MCF 10A (cell line): ENCODE measurements around the gene ENTHD1. TPM values are rescaled to one million over a fixed set of nuclear protein-coding genes. Genes with fewer than 3 reads are reported as not detected.
"Not testable (repeated sequence)": the region's sequence is repeated elsewhere in the genome, so short reads cannot be mapped to it uniquely, and the experiment has no call there.

Source experiments
- BruUV-seq: library from RNA; stranded (reverse); fragments of 400-500 nt; replicated peaks from 2 replicates; lab custom pipeline; 2021; lab: Mats Ljungman, UMichigan
- CTCF ChIA-PET: fragments of 300-600 bp; sonication (Branson Sonifier 250); formaldehyde crosslinking; extraction: SDS; loops from one replicate; lab custom pipeline; 2021; ENCODE audit warnings: antibody characterized with exemption, inconsistent platforms; lab: Yijun Ruan, JAX
- POLR2A ChIA-PET: fragments of 300-600, 350-650 bp; sonication (Branson Sonifier 250); formaldehyde crosslinking; extraction: SDS; loops from one replicate; lab custom pipeline; 2020; ENCODE audit warnings: antibody characterized with exemption, inconsistent platforms; lab: Yijun Ruan, JAX
- DNase-seq: peaks from one replicate; pipeline ENCODE4 v3.0.0-alpha.2; 2018; ENCODE audit not compliant: unreplicated experiment
- H3K27ac Mint-ChIP-seq: one replicate; pipeline ENCODE4 v1.8.0; 2022; ENCODE audit warnings: mild to moderate bottlenecking, low read depth, mixed read lengths; ENCODE audit not compliant: unreplicated experiment
- H3K27me3 Mint-ChIP-seq: one replicate; pipeline ENCODE4 v1.8.0; 2022; ENCODE audit warnings: mixed read lengths; ENCODE audit not compliant: insufficient read depth, unreplicated experiment
- H3K36me3 Mint-ChIP-seq: one replicate; pipeline ENCODE4 v1.8.0; 2022; ENCODE audit warnings: mild to moderate bottlenecking, moderate library complexity, mixed read lengths; ENCODE audit not compliant: insufficient read depth, unreplicated experiment
- H3K4me1 Mint-ChIP-seq: one replicate; pipeline ENCODE4 v1.8.0; 2022; ENCODE audit warnings: mixed read lengths; ENCODE audit not compliant: insufficient read depth, unreplicated experiment
- H3K4me3 Mint-ChIP-seq: one replicate; pipeline ENCODE4 v1.8.0; 2022; ENCODE audit warnings: mild to moderate bottlenecking, moderate library complexity, mixed read lengths; ENCODE audit not compliant: unreplicated experiment
- H3K9me3 Mint-ChIP-seq: one replicate; pipeline ENCODE4 v1.8.0; 2022; ENCODE audit warnings: mixed read lengths; ENCODE audit not compliant: unreplicated experiment
- intact Hi-C: fragments of 100-400 bp; cut with micrococcal nuclease; formaldehyde crosslinking; loops from 2 replicates; pipeline ENCODE4 v1.14.1; 2022
- total RNA-seq: library from RNA; stranded (reverse); gene quantifications from 2 replicates; pipeline ENCODE4 v1.2.3, GENCODE V29; 2022
- TF ChIP-seq, protein P1 (sequence below): fragments of 200-600 bp; IDR thresholded peaks from one replicate; pipeline ENCODE4 v1.8.0; 2022; ENCODE audit warnings: antibody characterized with exemption, mild to moderate bottlenecking; ENCODE audit not compliant: unreplicated experiment

Gene ENTHD1
- total RNA-seq, 1 experiment from 2014 or later: not detected

DNA sequence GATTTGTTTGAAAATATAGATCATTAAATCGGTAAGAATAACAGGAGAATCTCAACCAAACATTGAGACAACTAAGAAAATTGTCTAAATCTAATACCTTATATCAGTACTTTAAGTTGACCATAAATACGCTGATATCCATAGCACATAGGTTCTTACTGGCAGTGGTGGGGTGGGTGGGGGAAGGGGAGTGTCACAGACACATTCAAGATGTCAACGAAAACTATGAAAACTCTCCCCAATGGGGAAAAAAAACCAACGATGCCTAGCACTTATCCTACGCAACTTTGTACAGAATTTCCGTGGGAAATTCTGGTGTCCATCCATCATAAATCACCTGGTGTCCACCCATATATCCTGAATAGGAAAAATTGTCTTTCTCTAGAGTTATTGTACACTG lies 13.5 kb upstream of the ENTHD1 start:
- H3K27me3 Mint-ChIP-seq: peaks cover 16% of the 10 kb centered on the region
- intact Hi-C loops: no loop called here
- TF ChIP-seq, protein P1, sequence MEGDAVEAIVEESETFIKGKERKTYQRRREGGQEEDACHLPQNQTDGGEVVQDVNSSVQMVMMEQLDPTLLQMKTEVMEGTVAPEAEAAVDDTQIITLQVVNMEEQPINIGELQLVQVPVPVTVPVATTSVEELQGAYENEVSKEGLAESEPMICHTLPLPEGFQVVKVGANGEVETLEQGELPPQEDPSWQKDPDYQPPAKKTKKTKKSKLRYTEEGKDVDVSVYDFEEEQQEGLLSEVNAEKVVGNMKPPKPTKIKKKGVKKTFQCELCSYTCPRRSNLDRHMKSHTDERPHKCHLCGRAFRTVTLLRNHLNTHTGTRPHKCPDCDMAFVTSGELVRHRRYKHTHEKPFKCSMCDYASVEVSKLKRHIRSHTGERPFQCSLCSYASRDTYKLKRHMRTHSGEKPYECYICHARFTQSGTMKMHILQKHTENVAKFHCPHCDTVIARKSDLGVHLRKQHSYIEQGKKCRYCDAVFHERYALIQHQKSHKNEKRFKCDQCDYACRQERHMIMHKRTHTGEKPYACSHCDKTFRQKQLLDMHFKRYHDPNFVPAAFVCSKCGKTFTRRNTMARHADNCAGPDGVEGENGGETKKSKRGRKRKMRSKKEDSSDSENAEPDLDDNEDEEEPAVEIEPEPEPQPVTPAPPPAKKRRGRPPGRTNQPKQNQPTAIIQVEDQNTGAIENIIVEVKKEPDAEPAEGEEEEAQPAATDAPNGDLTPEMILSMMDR: no peak

DNA sequence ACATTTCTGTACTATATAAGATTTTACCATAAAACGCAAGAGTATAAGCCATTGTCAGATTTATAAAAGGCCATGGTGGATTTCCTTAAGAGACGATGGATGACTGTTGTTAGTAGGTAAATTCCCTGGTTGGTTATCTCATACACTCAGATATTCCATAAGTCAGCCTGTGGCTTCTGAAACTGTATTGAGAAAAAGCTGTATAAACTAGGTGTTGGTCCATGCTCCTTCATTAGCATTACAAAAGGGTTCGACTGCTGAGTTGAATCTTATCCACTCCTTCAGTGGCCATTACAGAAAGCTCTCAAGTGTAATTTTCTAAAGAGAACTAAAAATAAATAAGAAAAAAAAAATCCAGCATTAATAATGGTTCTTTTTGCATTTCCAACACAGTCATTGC lies 12.6 kb upstream of the ENTHD1 start:
- Mint-ChIP-seq H3K27me3 (peaks cover 22% of the 10 kb centered on the region), H3K4me3 (no peak overlapping the region), H3K36me3 (no peaks in the 10 kb centered on the region), H3K4me1 (no peaks in the 10 kb centered on the region), H3K9me3 (no peaks in the 10 kb centered on the region), H3K27ac (no peak overlapping the region)
- intact Hi-C loops: no loop called here
- no TSS peak for BruUV-seq
- ChIA-PET POLR2A (no interaction called here), CTCF (no interaction called here)
- TF ChIP-seq, protein P1: no peak
- no peak for DNase-seq

More for the DNA sequence above, 13.5 kb upstream of the ENTHD1 start:
- no peak for DNase-seq
- POLR2A ChIA-PET: no interaction called here
- BruUV-seq: no TSS peak
- H3K36me3 Mint-ChIP-seq: no peaks in the 10 kb centered on the region
- H3K27ac Mint-ChIP-seq: no peak overlapping the region
- no peak overlapping the region for H3K4me3 Mint-ChIP-seq
- CTCF ChIA-PET: no interaction called here
- H3K9me3 Mint-ChIP-seq: no peaks in the 10 kb centered on the region
- H3K4me1 Mint-ChIP-seq: no peaks in the 10 kb centered on the region

DNA sequence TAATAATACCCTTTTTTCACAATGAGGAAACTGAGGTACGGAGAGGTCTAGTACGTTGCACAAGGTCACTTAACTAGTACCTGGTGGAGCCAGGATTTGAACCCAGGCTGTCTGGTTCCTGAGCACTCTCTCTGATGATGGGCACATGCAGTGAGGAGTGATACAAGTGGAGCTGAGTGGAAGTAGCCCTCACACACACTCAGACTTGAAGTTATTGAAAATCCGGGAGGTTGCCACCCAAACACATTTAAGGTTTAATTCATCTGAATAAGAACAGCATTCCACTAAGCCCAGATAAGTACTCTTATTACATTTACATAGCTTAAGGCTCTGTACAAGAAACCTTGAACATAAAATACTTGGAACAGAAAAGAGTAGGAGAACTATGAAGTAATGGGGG lies 12.1 kb upstream of the ENTHD1 start:
- Mint-ChIP-seq H3K27me3 (peaks cover 27% of the 10 kb centered on the region), H3K4me1 (no peaks in the 10 kb centered on the region)
- POLR2A ChIA-PET: no interaction called here

DNA sequence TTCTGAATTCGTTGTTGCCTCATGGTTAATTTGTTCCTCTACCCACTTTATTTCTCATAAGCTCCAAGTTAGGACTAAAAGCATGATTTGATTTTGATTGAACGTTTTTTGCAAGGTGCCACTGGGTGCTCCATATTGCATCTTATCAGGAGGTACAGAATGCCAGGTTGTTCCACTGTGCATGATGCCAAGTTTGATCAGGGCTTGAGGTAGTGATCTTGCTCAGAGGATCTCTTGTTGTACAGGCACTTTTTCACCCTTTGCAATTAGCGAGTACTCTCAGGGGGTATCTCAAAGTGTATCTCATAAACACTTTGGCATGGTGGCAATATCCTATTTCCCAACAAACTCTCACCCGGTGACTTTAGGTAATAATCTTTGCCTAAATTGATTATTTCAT lies 11.3 kb upstream of the ENTHD1 start:
- ChIA-PET POLR2A (no interaction called here), CTCF (no interaction called here)
- Mint-ChIP-seq H3K27ac (no peak overlapping the region), H3K27me3 (peaks cover 27% of the 10 kb centered on the region), H3K9me3 (no peaks in the 10 kb centered on the region), H3K4me3 (no peak overlapping the region), H3K36me3 (no peaks in the 10 kb centered on the region), H3K4me1 (no peaks in the 10 kb centered on the region)
- DNase-seq: no peak
- BruUV-seq: no TSS peak
- intact Hi-C loops: no loop called here
- TF ChIP-seq, protein P1: no peak

More for the DNA sequence above, 12.1 kb upstream of the ENTHD1 start:
- intact Hi-C loops: no loop called here
- Mint-ChIP-seq H3K4me3 (no peak overlapping the region), H3K27ac (no peak overlapping the region), H3K36me3 (no peaks in the 10 kb centered on the region), H3K9me3 (no peaks in the 10 kb centered on the region)
- TF ChIP-seq, protein P1: no peak
- DNase-seq: no peak
- CTCF ChIA-PET: no interaction called here
- no TSS peak for BruUV-seq

DNA sequence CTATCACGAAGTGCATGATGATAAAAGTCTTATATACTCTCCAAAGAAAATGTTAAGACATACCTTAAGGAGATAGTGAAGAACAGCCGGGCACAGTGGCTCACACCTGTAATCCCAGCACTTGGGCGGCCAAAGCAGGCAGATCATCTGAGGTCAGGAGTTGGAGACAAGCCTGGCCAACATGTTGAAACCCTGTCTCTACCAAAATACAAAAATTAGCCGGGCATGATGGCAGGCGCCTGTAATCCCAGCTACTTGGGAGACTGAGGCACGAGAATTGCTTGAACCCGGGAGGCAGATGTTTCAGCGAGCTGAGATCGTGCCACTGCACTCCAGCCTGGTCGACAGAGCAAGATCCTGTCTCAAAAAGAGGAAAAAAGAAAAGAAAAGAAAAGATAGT lies 10.5 kb upstream of the ENTHD1 start:
- intact Hi-C loops, BruUV-seq, H3K4me3 Mint-ChIP-seq: not testable (repeated sequence)

More for the DNA sequence above, 10.5 kb upstream of the ENTHD1 start:
- H3K27ac Mint-ChIP-seq, H3K36me3 Mint-ChIP-seq, DNase-seq, CTCF ChIA-PET, H3K9me3 Mint-ChIP-seq, H3K4me1 Mint-ChIP-seq, POLR2A ChIA-PET: not testable (repeated sequence)
- H3K27me3 Mint-ChIP-seq: peaks cover 18% of the 10 kb centered on the region
